HG02763 (cell line): ENCODE data around the gene ODF2.
"Not testable (repeated sequence)": the region's sequence is repeated elsewhere in the genome, so short reads cannot be mapped to it uniquely, and the experiment has no call there.

Experiments
- ATAC-seq: cut with Tn5 transposase; IDR thresholded peaks from one replicate; pipeline ENCODE4 v1.9.1; 2021; ENCODE audit warnings: mild to moderate bottlenecking, moderate library complexity; ENCODE audit not compliant: unreplicated experiment

Gene ODF2

GRCh38 chr9:128423356-128423755 is 32.5 kb upstream of the ODF2 start:
- not testable (repeated sequence) for ATAC-seq

- no peak for ATAC-seq
Observed at GRCh38 chr9:128424268-128424780, 31.5 kb upstream of the ODF2 start.

- no peak for ATAC-seq
Observed at GRCh38 chr9:128428644-128429512, 26.9 kb upstream of the ODF2 start.

- no peak for ATAC-seq
Observed at GRCh38 chr9:128429513-128430086, 26.2 kb upstream of the ODF2 start.

- ATAC-seq = no peak
Observed at GRCh38 chr9:128431207-128431606, 24.6 kb upstream of the ODF2 start.

- ATAC-seq = no peak
Observed at GRCh38 chr9:128434340-128434739, 21.5 kb upstream of the ODF2 start.

GRCh38 chr9:128435611-128436010 is 20.2 kb upstream of the ODF2 start:
- no peak for ATAC-seq

GRCh38 chr9:128438343-128439109 is 17.3 kb upstream of the ODF2 start:
- ATAC-seq = peak; percentile 70

- ATAC-seq = no peak
Observed at GRCh38 chr9:128439273-128439672, 16.5 kb upstream of the ODF2 start.

- ATAC-seq = no peak
Observed at GRCh38 chr9:128442150-128442549, 13.7 kb upstream of the ODF2 start.

GRCh38 chr9:128446505-128446904 is 9.3 kb upstream of the ODF2 start:
- ATAC-seq = not testable (repeated sequence)

GRCh38 chr9:128448746-128449145 is 7.1 kb upstream of the ODF2 start:
- ATAC-seq = no peak

- ATAC-seq = no peak
Observed at GRCh38 chr9:128454991-128455390, 815 bp upstream of the ODF2 start.

- peak; percentile 41 for ATAC-seq
Observed at GRCh38 chr9:128456613-128457061, 831 bp downstream of the ODF2 start.

- ATAC-seq = no peak
Observed at GRCh38 chr9:128457207-128457606, 1.4 kb downstream of the ODF2 start.

GRCh38 chr9:128459011-128459410 is 3.2 kb downstream of the ODF2 start:
- ATAC-seq = no peak

GRCh38 chr9:128469070-128469469 is 13.3 kb downstream of the ODF2 start:
- ATAC-seq = no peak

GRCh38 chr9:128470560-128470959 is 14.8 kb downstream of the ODF2 start:
- no peak for ATAC-seq

GRCh38 chr9:128473104-128473503 is 17.3 kb downstream of the ODF2 start:
- no peak for ATAC-seq

- ATAC-seq = no peak
Observed at GRCh38 chr9:128475867-128476266, 20.1 kb downstream of the ODF2 start.

- ATAC-seq = no peak
Observed at GRCh38 chr9:128479262-128479661, 23.5 kb downstream of the ODF2 start.
